ENCODE results near the gene LACRT. TPM values are rescaled to one million over a fixed set of nuclear protein-coding genes. Genes with fewer than 3 reads are reported as not detected.

LACRT gene
- total RNA-seq, 2 experiments from 2014 or later, result not detected

DNA sequence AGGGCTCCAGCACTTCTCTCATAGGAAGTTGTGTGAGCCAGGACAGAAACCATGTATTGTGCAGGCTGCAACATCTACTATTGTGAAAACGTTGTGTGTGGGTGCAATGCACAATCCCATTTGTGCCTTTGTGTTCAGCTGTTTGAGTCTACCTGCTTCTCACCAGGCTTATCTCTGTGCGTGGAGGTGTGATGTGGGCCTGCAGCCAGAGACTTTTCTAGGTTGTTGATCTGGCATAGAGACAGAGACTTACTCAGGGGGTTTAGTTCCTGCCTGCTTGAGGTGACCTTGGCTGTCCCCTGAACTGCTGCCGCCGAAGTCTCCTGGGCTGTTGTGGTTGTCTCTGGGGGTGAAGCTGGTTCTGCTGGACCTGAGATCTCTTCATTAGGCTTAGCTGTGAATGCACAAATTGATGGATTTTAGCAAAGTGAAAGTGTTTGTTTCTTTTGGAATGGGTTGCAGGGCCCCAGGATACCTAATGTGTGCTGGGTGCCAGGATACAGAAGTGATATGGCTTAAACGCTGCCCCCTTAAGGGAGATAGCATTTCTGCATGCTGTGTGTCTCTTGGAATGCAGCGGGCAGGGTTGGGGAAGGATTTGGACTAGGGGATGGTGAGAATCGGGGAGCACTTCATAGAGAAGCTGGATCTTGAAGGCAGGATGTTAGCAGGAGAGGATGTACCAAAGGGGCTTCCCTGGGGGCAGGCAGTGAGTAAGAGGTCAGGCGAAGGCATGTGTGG is 2.5 kb downstream of the LACRT start:
- H3K27me3 Mint-ChIP-seq, result peaks cover 60% of the 10 kb centered on the region

GRCh38 chr12:54631551-54631950 is 3.1 kb downstream of the LACRT start:
- CTCF ChIA-PET, result no interaction called here
- H3K36me3 Mint-ChIP-seq (ENCODE audit: low read depth), result no peaks in the 10 kb centered on the region

More for the DNA sequence above, 2.5 kb downstream of the LACRT start:
- no peaks in the 10 kb centered on the region for H3K36me3 ChIP-seq (ENCODE audit: insufficient read depth, low read length)
- DNase-seq, result no peak
- intact Hi-C loops (cut with DNase I, micrococcal nuclease), result no loop called here
- Mint-ChIP-seq H3K27ac (no peak overlapping the region), H3K4me3 (no peak overlapping the region), H3K36me3 (ENCODE audit: low read depth) (no peaks in the 10 kb centered on the region), H3K4me1 (ENCODE audit: low read depth) (no peaks in the 10 kb centered on the region), H3K9me3 (no peaks in the 10 kb centered on the region)
- H3K9me3 ChIP-seq (ENCODE audit: control insufficient read depth in 1 of 2, insufficient read depth in 1 of 2, low read length in 2 of 2), result peaks cover 5 to 9% of the 10 kb centered on the region in 2 experiments
- CTCF ChIA-PET, result no interaction called here
- no peak for TF ChIP-seq CTCF (IDR thresholded peaks at IDR 0.05)
- H3K27me3 ChIP-seq (ENCODE audit: control insufficient read depth in 1 of 2, insufficient read depth in 2 of 2, low read length in 2 of 2), result peaks cover 8 to 15% of the 10 kb centered on the region in 2 experiments
- H3K4me1 ChIP-seq (ENCODE audit: insufficient read depth, low read length), result no peaks in the 10 kb centered on the region
- no peak overlapping the region for H3K4me3 ChIP-seq (ENCODE audit: low read length)
- ATAC-seq (ENCODE audit: poor library complexity), result no peak
- H3K27ac ChIP-seq (ENCODE audit: low read depth in 1 of 2, low read length in 2 of 2), result no peak overlapping the region
- POLR2A ChIA-PET, result no interaction called here

GRCh38 chr12:54629925-54630324 is 4.8 kb downstream of the LACRT start:
- intact Hi-C loops (cut with DNase I, micrococcal nuclease), result no loop called here
- Histone ChIP-seq H3K27me3 (ENCODE audit: control insufficient read depth in 1 of 2, insufficient read depth in 2 of 2, low read length in 2 of 2) (peaks cover 10 to 15% of the 10 kb centered on the region in 2 experiments), H3K4me3 (ENCODE audit: low read length) (no peak overlapping the region), H3K4me1 (ENCODE audit: insufficient read depth, low read length) (no peaks in the 10 kb centered on the region), H3K27ac (ENCODE audit: low read depth in 1 of 2, low read length in 2 of 2) (no peak overlapping the region), H3K36me3 (ENCODE audit: insufficient read depth, low read length) (no peaks in the 10 kb centered on the region), H3K9me3 (ENCODE audit: control insufficient read depth in 1 of 2, insufficient read depth in 1 of 2, low read length in 2 of 2) (peaks cover 5 to 9% of the 10 kb centered on the region in 2 experiments)
- no peaks in the 10 kb centered on the region for H3K9me3 Mint-ChIP-seq
- TF ChIP-seq CTCF (IDR thresholded peaks at IDR 0.05), result no peak
- ChIA-PET POLR2A (no interaction called here), CTCF (no interaction called here)
- no peak overlapping the region for H3K4me3 Mint-ChIP-seq
- H3K27me3 Mint-ChIP-seq, result peaks cover 79% of the 10 kb centered on the region
- H3K27ac Mint-ChIP-seq, result no peak overlapping the region
- DNase-seq (no peak), ATAC-seq (ENCODE audit: poor library complexity) (no peak)
- no peaks in the 10 kb centered on the region for H3K36me3 Mint-ChIP-seq (ENCODE audit: low read depth)
- H3K4me1 Mint-ChIP-seq (ENCODE audit: low read depth), result no peaks in the 10 kb centered on the region

More at GRCh38 chr12:54631551-54631950, 3.1 kb downstream of the LACRT start:
- Mint-ChIP-seq H3K27me3 (peaks cover 66% of the 10 kb centered on the region), H3K4me1 (ENCODE audit: low read depth) (no peaks in the 10 kb centered on the region), H3K9me3 (no peaks in the 10 kb centered on the region), H3K4me3 (no peak overlapping the region), H3K27ac (no peak overlapping the region)
- Histone ChIP-seq H3K4me3 (ENCODE audit: low read length) (no peak overlapping the region), H3K9me3 (ENCODE audit: control insufficient read depth in 1 of 2, insufficient read depth in 1 of 2, low read length in 2 of 2) (peaks cover 5 to 9% of the 10 kb centered on the region in 2 experiments), H3K4me1 (ENCODE audit: insufficient read depth, low read length) (no peaks in the 10 kb centered on the region), H3K36me3 (ENCODE audit: insufficient read depth, low read length) (no peaks in the 10 kb centered on the region), H3K27ac (ENCODE audit: low read depth in 1 of 2, low read length in 2 of 2) (no peak overlapping the region), H3K27me3 (ENCODE audit: control insufficient read depth in 1 of 2, insufficient read depth in 2 of 2, low read length in 2 of 2) (peaks cover 8 to 15% of the 10 kb centered on the region in 2 experiments)
- no peak for TF ChIP-seq CTCF (IDR thresholded peaks at IDR 0.05)
- no peak for ATAC-seq (ENCODE audit: poor library complexity)
- POLR2A ChIA-PET, result no interaction called here
- DNase-seq, result no peak
- intact Hi-C loops (cut with DNase I, micrococcal nuclease), result no loop called here

All from CD4-positive, alpha-beta T cell (primary cell).